MM.1S (cell line): ENCODE results near the gene ITM2B.
"Not testable (repeated sequence)": the region's sequence is repeated elsewhere in the genome, so short reads cannot be mapped to it uniquely, and the experiment has no call there.

Experiments used
- DNase-seq: peaks from one replicate; pipeline ENCODE4 v3.0.0-alpha.2; 2015
- H2AFZ ChIP-seq: fragments of 300-600 bp; sonication (generic); 2 replicates; pipeline ENCODE4 v1.6.0; 2016; ENCODE audit warnings: antibody characterized with exemption, low read length
- H3F3A ChIP-seq: fragments of 300-600 bp; sonication (generic); 2 replicates; pipeline ENCODE4 v1.6.1; 2016; ENCODE audit warnings: mild to moderate bottlenecking, antibody characterized with exemption, low read length, moderate library complexity, mixed read lengths; ENCODE audit not compliant: insufficient read depth
- H3K27ac ChIP-seq: fragments of 300-600 bp; sonication (generic); 2 replicates; pipeline ENCODE4 v1.5.1; 2016; ENCODE audit warnings: mild to moderate bottlenecking, low read length
- H3K27me3 ChIP-seq: fragments of 300-600 bp; sonication (generic); replicated peaks from 2 replicates; pipeline ENCODE4 v1.6.0; 2016; ENCODE audit warnings: low read length; ENCODE audit not compliant: insufficient read depth
- H3K36me3 ChIP-seq: fragments of 300-600 bp; sonication (generic); replicated peaks from 2 replicates; pipeline ENCODE4 v1.6.1; 2016; ENCODE audit warnings: mild to moderate bottlenecking, low read length, mixed read lengths; ENCODE audit not compliant: insufficient read depth
- H3K4me1 ChIP-seq: fragments of 300-600 bp; sonication (generic); 2 replicates; pipeline ENCODE4 v1.6.1; 2016; ENCODE audit warnings: low read length, mixed read lengths
- H3K4me2 ChIP-seq: fragments of 300-600 bp; sonication (generic); 2 replicates; pipeline ENCODE4 v1.6.0; 2016; ENCODE audit warnings: low read depth, low read length
- H3K4me3 ChIP-seq: fragments of 300-600 bp; sonication (generic); 2 replicates; pipeline ENCODE4 v1.5.1; 2016; ENCODE audit warnings: low read length, mixed read lengths
- H3K79me2 ChIP-seq: fragments of 300-600 bp; sonication (generic); 2 replicates; pipeline ENCODE4 v1.6.1; 2016; ENCODE audit warnings: mixed run types, low read length, mixed read lengths
- H3K9ac ChIP-seq: fragments of 300-600 bp; sonication (generic); 2 replicates; pipeline ENCODE4 v1.6.1; 2016; ENCODE audit warnings: low read length, mixed read lengths
- H3K9me2 ChIP-seq: fragments of 300-600 bp; sonication (generic); replicated peaks from 2 replicates; pipeline ENCODE4 v1.6.1; 2016; ENCODE audit warnings: mild to moderate bottlenecking, low read length, mixed read lengths; ENCODE audit not compliant: insufficient read depth
- H3K9me3 ChIP-seq: fragments of 300-600 bp; sonication (generic); replicated peaks from 2 replicates; pipeline ENCODE4 v1.6.1; 2016; ENCODE audit warnings: mild to moderate bottlenecking, low read length, mixed read lengths; ENCODE audit not compliant: insufficient read depth
- H4K20me1 ChIP-seq: fragments of 300-600 bp; sonication (generic); 2 replicates; pipeline ENCODE4 v1.6.1; 2016; ENCODE audit warnings: mild to moderate bottlenecking, low read length, moderate library complexity, mixed read lengths; ENCODE audit not compliant: insufficient read depth
- EZH2 ChIP-seq: fragments of 300-600 bp; sonication (generic); optimal IDR thresholded peaks from 2 replicates; pipeline ENCODE3; 2017; ENCODE audit warnings: low read depth, mild to moderate bottlenecking, antibody characterized with exemption, low read length, mixed read lengths
- EZH2phosphoT487 ChIP-seq: fragments of 300-600 bp; sonication (generic); IDR thresholded peaks from 2 replicates; pipeline ENCODE4 v1.6.1; 2018; ENCODE audit warnings: antibody characterized with exemption, low read length
- TF ChIP-seq, protein P1 (sequence below): fragments of 300-600 bp; sonication (generic); IDR thresholded peaks from 2 replicates; pipeline ENCODE4 v1.5.1; 2016; ENCODE audit warnings: antibody characterized with exemption, low read length, mixed read lengths

Gene ITM2B

GRCh38 chr13:48214519-48215121, 18.4 kb upstream of the ITM2B start:
- no peak overlapping the region for H3K9ac ChIP-seq
- H3K4me1 ChIP-seq = no peaks in the 10 kb centered on the region
- no peak overlapping the region for H3K4me2 ChIP-seq
- TF ChIP-seq, protein P1, sequence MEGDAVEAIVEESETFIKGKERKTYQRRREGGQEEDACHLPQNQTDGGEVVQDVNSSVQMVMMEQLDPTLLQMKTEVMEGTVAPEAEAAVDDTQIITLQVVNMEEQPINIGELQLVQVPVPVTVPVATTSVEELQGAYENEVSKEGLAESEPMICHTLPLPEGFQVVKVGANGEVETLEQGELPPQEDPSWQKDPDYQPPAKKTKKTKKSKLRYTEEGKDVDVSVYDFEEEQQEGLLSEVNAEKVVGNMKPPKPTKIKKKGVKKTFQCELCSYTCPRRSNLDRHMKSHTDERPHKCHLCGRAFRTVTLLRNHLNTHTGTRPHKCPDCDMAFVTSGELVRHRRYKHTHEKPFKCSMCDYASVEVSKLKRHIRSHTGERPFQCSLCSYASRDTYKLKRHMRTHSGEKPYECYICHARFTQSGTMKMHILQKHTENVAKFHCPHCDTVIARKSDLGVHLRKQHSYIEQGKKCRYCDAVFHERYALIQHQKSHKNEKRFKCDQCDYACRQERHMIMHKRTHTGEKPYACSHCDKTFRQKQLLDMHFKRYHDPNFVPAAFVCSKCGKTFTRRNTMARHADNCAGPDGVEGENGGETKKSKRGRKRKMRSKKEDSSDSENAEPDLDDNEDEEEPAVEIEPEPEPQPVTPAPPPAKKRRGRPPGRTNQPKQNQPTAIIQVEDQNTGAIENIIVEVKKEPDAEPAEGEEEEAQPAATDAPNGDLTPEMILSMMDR = no peak
- no peak for TF ChIP-seq EZH2phosphoT487
- no peak for TF ChIP-seq EZH2
- no peak overlapping the region for H3K4me3 ChIP-seq
- no peaks in the 10 kb centered on the region for H3K79me2 ChIP-seq
- no peaks in the 10 kb centered on the region for H4K20me1 ChIP-seq
- H2AFZ ChIP-seq = no peak overlapping the region
- no peaks in the 10 kb centered on the region for H3F3A ChIP-seq
- no peaks in the 10 kb centered on the region for H3K36me3 ChIP-seq
- H3K27ac ChIP-seq = no peak overlapping the region
- no peaks in the 10 kb centered on the region for H3K9me2 ChIP-seq
- no peaks in the 10 kb centered on the region for H3K9me3 ChIP-seq
- H3K27me3 ChIP-seq = no peaks in the 10 kb centered on the region
- no peak for DNase-seq

- H3F3A ChIP-seq, H3K9me3 ChIP-seq, H3K4me1 ChIP-seq, DNase-seq, H3K36me3 ChIP-seq, H3K9me2 ChIP-seq, H3K9ac ChIP-seq, H3K27ac ChIP-seq, H4K20me1 ChIP-seq, H3K27me3 ChIP-seq, H3K4me3 ChIP-seq, H3K4me2 ChIP-seq, H3K79me2 ChIP-seq, H2AFZ ChIP-seq: not testable (repeated sequence)
These were observed 17.3 kb upstream of the ITM2B start for GRCh38 chr13:48215511-48216203.

GRCh38 chr13:48216204-48216711, 16.7 kb upstream of the ITM2B start:
- no peak overlapping the region for H3K9ac ChIP-seq
- no peak overlapping the region for H3K4me2 ChIP-seq
- no peaks in the 10 kb centered on the region for H3K79me2 ChIP-seq
- no peaks in the 10 kb centered on the region for H3K9me2 ChIP-seq
- no peak overlapping the region for H3K4me3 ChIP-seq
- no peak overlapping the region for H3K27ac ChIP-seq
- no peaks in the 10 kb centered on the region for H4K20me1 ChIP-seq
- H3K4me1 ChIP-seq = peaks cover 4% of the 10 kb centered on the region; the same call in 1 of the 2 replicates
- TF ChIP-seq EZH2phosphoT487 (no peak), EZH2 (no peak)
- TF ChIP-seq, protein P1 = no peak
- DNase-seq = no peak
- no peaks in the 10 kb centered on the region for H3K27me3 ChIP-seq
- no peak overlapping the region for H2AFZ ChIP-seq
- H3K36me3 ChIP-seq = no peaks in the 10 kb centered on the region
- H3K9me3 ChIP-seq = no peaks in the 10 kb centered on the region
- H3F3A ChIP-seq = no peaks in the 10 kb centered on the region

DNA sequence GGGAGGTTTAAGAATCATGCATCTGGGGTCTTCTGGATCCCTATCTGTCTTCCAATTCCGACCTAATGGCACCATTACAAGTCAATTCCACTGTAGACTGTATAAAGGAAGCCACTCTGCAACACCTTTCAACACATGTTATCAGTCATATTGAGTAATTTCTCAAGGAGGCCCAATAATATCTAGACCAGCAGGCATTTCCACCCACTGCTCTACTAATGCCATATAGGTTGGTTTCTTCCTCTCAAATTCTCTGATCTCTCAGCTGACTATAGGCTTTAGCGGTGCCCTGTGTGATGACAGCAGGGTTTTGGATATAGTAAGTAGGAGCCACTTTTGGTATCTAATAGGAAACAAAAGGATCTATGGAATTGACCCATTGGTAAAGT, 12.4 kb upstream of the ITM2B start:
- Histone ChIP-seq H3K79me2 (no peaks in the 10 kb centered on the region), H3K27ac (no peak overlapping the region), H3K9me2 (no peaks in the 10 kb centered on the region), H3K4me2 (peak overlapping the region; percentile 54; the same call in 1 of the 2 replicates), H3K4me1 (peaks cover 4% of the 10 kb centered on the region; the same call in 1 of the 2 replicates), H4K20me1 (no peaks in the 10 kb centered on the region), H3K27me3 (no peaks in the 10 kb centered on the region), H3K9ac (no peak overlapping the region), H3F3A (no peaks in the 10 kb centered on the region), H3K36me3 (no peaks in the 10 kb centered on the region), H2AFZ (no peak overlapping the region), H3K4me3 (peak overlapping the region; percentile 17; the same call in 1 of the 2 replicates), H3K9me3 (no peaks in the 10 kb centered on the region)
- TF ChIP-seq EZH2phosphoT487 (no peak), EZH2 (no peak)
- TF ChIP-seq, protein P1 = no peak
- DNase-seq = no peak
